ENCODE results near the gene MUC20.

DNA sequence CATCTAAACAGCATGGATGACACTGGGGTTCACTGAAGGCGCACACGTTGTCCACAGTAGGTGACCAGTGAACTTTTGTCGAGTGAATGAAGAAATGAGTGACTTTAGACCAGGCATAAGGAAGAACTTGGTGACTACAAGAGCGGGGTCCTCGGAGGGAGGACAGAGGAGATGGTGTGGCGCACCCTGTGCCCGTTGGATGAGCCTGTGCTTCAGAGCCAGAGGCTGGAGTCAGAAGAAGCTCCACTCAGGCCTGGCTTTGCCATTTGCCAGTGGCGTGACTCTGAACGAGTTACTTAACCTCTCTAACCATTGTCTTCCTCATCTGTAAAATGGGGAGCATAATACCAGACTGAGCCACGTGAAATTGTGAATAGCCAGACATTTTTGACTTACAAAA lies 48.8 kb downstream of the MUC20 start:
- TF ChIP-seq, protein P1, sequence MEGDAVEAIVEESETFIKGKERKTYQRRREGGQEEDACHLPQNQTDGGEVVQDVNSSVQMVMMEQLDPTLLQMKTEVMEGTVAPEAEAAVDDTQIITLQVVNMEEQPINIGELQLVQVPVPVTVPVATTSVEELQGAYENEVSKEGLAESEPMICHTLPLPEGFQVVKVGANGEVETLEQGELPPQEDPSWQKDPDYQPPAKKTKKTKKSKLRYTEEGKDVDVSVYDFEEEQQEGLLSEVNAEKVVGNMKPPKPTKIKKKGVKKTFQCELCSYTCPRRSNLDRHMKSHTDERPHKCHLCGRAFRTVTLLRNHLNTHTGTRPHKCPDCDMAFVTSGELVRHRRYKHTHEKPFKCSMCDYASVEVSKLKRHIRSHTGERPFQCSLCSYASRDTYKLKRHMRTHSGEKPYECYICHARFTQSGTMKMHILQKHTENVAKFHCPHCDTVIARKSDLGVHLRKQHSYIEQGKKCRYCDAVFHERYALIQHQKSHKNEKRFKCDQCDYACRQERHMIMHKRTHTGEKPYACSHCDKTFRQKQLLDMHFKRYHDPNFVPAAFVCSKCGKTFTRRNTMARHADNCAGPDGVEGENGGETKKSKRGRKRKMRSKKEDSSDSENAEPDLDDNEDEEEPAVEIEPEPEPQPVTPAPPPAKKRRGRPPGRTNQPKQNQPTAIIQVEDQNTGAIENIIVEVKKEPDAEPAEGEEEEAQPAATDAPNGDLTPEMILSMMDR (IDR thresholded peaks at IDR 0.05; ENCODE audit: borderline replicate concordance, extremely low read depth, low read length, poor library complexity, severe bottlenecking) = no peak
- no peak for TF ChIP-seq EZH2 (IDR thresholded peaks at IDR 0.05; ENCODE audit: borderline replicate concordance, low read depth, low read length, severe bottlenecking)
